ENCODE data around the gene GLMN. TPM values are rescaled to one million over a fixed set of nuclear protein-coding genes. Genes with fewer than 3 reads are reported as not detected.

GLMN gene
- total RNA-seq, 1 donor from 2014 or later, result 5.8 TPM

DNA sequence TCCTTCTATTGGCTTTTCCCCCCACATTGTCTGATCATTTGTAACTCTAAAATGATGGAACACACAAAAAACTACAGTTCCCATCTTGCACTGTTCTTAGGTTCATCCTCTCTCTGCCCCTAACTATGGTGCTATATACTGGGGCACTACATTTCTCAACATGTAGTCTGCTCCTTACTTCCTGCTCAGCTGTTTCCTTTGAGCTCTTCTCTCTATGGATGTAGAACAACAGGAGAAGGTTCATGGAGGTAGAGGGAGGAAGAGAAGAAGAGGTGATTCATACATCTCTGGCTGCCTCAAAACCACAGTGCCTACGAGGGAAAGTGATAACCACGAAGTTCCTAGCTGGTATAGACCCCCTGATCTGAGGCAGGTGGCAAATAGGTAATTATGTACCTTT lies 88.1 kb downstream of the GLMN start:
- DNase-seq (no peak), ATAC-seq (no peak)
- no peaks in the 10 kb centered on the region for H3K4me1 ChIP-seq
- no peaks in the 10 kb centered on the region for H3K36me3 ChIP-seq
- intact Hi-C loops (cut with DNase I), result no loop called here
- H3K4me3 ChIP-seq, result no peak overlapping the region
- no peaks in the 10 kb centered on the region for H3K9me3 ChIP-seq
- no peak overlapping the region for H3K27ac ChIP-seq
- TF ChIP-seq, protein P1, sequence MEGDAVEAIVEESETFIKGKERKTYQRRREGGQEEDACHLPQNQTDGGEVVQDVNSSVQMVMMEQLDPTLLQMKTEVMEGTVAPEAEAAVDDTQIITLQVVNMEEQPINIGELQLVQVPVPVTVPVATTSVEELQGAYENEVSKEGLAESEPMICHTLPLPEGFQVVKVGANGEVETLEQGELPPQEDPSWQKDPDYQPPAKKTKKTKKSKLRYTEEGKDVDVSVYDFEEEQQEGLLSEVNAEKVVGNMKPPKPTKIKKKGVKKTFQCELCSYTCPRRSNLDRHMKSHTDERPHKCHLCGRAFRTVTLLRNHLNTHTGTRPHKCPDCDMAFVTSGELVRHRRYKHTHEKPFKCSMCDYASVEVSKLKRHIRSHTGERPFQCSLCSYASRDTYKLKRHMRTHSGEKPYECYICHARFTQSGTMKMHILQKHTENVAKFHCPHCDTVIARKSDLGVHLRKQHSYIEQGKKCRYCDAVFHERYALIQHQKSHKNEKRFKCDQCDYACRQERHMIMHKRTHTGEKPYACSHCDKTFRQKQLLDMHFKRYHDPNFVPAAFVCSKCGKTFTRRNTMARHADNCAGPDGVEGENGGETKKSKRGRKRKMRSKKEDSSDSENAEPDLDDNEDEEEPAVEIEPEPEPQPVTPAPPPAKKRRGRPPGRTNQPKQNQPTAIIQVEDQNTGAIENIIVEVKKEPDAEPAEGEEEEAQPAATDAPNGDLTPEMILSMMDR (IDR thresholded peaks at IDR 0.05), result no peak
- H3K27me3 ChIP-seq, result no peaks in the 10 kb centered on the region

DNA sequence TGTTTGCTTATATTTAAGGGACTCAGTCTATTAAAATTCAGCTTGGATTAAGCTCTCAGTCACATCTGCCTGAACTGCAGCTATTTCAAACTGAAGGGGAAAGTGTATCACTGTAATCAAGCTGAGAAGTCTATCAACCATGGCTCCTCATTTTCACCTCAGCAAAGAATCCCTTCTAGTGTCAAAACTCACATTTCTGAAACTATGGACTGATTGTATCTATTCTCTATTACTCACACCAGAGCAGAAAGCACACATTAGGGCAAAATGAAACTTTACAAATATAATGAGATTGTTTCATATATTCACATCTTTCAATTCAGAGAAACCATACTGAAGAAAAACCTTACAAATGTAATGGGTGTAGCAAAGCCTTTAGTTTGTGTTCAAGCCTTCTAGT lies 95.7 kb downstream of the GLMN start:
- ATAC-seq, result no peak
- Histone ChIP-seq H3K4me1 (no peaks in the 10 kb centered on the region), H3K27ac (no peak overlapping the region), H3K4me3 (no peak overlapping the region), H3K27me3 (no peaks in the 10 kb centered on the region), H3K36me3 (no peaks in the 10 kb centered on the region), H3K9me3 (no peaks in the 10 kb centered on the region)
- TF ChIP-seq, protein P1 (IDR thresholded peaks at IDR 0.05), result no peak
- intact Hi-C loops (cut with DNase I), result no loop called here
- DNase-seq, result no peak

DNA sequence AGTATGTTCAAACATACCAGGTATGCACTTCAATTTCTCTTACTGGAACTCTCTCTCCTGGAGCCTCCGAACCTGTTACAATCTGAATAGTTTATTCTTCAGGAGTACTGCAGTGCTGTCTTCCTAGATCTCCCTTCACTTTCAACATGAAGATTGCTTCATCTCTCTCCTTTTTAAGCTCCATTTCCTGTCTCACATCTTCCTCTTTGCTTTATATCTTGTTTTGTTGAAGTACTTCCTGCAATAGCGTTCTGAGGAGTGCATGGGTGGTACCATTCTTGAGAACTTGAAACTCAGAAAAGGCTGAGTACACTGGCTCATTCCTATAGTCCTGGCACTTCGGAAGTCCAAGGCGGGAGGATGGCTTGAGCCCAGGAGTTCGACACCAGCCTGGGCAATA lies 96.8 kb downstream of the GLMN start:
- DNase-seq, result no peak
- no peak overlapping the region for H3K4me3 ChIP-seq
- no peaks in the 10 kb centered on the region for H3K36me3 ChIP-seq
- H3K27ac ChIP-seq, result no peak overlapping the region
- peak; percentile 69 for ATAC-seq
- no peaks in the 10 kb centered on the region for H3K27me3 ChIP-seq
- intact Hi-C loops (cut with DNase I), result no loop called here
- TF ChIP-seq, protein P1 (IDR thresholded peaks at IDR 0.05), result no peak
- H3K9me3 ChIP-seq, result no peaks in the 10 kb centered on the region
- H3K4me1 ChIP-seq, result no peaks in the 10 kb centered on the region

Other genes starting within 250 kb of the GLMN start
- not detected for gene SETSIP, start 223.6 kb downstream of the GLMN start, total RNA-seq
- gene BTBD8, start 218.6 kb downstream of the GLMN start, total RNA-seq, result 5.1 TPM
- not detected for gene C1orf146, start 81.1 kb downstream of the GLMN start, total RNA-seq
- gene RPAP2, start 72 bp upstream of the GLMN start, total RNA-seq, result 22.3 TPM
- gene GFI1, start 187.9 kb upstream of the GLMN start, total RNA-seq, result 5.4 TPM